ENCODE measurements around the gene ZNF710.
A peak's percentile ranks its signal among the peaks of the same experiment; 100 is the strongest.

ZNF710 gene

DNA sequence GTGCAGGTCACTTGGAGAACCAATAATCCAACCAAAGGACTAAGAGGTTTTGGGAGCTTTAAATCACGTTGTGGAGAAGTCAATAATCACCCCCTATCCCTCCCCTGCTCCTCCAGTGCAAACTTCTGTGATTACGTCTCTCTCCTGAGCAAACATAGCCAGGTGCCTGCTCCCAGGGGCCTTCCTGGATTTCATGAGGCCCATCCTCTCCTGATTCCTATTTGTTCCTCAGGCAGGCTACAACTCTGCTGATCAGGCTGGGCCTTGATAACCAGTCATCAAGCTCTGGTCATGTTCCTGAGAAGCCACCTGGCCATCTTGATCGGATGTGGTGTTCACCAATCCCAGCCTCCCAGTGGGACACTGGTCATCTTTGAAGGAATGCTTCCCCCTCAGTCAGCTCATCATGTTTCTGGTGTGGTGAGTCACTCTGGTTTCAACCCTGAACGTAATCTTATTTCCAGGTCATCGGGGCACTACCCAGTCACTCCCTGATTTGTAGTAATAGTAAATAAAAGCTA lies 2.9 kb upstream of the ZNF710 start:
- DNase-seq, result peak; percentile 69

DNA sequence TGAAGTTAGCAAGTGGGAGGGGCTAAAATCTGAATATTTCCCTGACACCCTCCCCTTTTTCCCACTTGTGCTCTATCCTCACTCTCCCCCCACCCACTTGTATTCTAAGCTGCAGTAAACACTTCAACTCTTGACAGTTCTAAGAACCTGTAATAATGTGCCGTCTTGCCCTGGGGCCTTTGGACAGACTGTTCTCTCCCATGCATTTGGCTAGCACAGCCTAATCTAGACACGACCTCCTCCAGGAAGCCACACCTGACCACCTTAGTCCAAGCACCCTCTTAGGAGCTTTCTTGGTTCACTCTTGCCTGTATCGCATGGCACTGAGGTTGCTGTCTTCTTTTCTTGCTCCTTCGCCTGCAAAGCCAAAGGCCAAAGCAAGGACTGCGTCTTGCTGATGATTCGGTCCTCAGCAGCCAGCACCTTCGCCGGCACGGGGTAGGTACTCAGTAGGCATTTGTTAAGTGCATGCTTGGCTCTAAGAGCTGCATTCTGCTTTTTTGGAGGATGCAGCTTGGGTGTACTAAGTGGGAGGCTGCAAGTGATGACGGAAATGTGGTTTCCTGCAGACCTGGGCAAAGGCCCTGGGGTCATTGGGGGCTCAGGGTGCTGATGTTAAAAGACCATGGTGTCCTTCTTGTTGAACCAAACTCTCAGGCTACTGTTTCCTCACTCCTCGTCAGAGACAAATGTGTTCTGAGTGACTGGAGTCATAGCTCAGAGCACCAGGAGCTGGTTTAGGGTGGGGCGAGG lies 2.0 kb upstream of the ZNF710 start:
- no peak for DNase-seq

- DNase-seq, result peak; percentile 74
Observed at GRCh38 chr15:89999676-90000185, 1.4 kb upstream of the ZNF710 start.

DNA sequence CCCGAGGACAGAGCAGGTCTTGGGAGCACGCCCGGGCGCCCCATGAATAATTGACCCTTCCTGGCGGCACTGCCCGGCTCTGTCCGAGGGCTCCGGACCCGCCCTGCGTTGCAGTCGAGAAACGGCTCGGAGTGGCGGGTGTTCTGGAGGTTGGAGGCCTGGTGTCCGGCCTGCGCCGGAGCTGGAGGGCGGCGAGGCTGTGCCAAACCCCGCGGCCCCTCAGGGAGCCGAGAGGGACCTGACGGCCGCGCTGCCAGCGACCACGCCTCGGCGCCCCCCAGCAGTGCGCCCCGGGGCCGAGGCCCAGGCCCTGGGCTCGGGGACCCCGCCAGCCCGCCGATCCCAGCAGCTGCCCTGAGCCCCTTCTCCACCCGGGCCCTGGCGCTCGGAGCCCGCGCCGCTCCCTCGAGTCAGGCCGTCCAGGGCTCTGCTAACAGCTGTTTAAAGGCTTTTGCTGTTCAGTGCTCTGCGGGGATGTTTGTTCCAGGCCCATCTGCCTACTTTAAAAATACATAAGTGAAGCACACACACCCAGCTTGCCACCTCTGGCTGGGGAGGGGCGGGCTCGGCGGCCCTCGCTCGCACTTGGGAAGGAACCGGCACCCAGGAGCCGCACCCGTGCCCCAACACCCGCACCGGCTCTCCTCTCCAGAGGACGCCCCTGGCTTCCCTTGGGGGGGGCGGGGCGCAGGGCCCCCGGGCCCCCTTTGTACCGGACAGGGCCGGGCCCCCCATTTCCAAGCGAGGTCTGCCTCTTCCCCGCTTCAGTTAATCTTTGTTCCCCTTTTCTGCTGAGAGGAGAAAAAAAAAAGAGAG lies 730 bp upstream of the ZNF710 start:
- DNase-seq, result peak; percentile 68

GRCh38 chr15:90001683-90002427 lies 731 bp downstream of the ZNF710 start:
- peak; percentile 70 for DNase-seq

- peak; percentile 77 for DNase-seq
Observed at GRCh38 chr15:90002428-90002844, 1.3 kb downstream of the ZNF710 start.

DNA sequence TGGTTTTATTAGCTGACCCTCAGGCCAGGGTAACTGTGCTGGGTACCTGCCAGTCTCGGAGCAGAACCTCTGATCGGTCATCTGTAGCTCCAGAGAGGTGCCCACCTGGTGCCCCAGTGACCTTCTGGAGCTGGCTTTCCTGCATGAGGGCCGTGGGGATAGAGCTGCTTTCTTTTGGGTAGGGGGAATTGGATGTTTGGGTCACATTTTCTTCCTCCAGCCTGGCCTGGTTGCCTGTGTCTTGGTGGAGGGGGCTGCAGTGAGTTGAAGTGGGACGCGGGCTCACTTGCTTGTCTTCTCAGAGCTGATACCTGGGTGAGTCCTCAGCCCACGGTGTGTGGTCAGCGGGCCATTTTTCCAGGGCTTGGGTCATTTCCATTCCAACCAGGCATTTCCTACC lies 2.6 kb downstream of the ZNF710 start:
- DNase-seq, result no peak

- DNase-seq, result peak; percentile 91
Observed at GRCh38 chr15:90004252-90004651, 3.1 kb downstream of the ZNF710 start.

GRCh38 chr15:90004671-90005070 lies 3.5 kb downstream of the ZNF710 start:
- no peak for DNase-seq

DNA sequence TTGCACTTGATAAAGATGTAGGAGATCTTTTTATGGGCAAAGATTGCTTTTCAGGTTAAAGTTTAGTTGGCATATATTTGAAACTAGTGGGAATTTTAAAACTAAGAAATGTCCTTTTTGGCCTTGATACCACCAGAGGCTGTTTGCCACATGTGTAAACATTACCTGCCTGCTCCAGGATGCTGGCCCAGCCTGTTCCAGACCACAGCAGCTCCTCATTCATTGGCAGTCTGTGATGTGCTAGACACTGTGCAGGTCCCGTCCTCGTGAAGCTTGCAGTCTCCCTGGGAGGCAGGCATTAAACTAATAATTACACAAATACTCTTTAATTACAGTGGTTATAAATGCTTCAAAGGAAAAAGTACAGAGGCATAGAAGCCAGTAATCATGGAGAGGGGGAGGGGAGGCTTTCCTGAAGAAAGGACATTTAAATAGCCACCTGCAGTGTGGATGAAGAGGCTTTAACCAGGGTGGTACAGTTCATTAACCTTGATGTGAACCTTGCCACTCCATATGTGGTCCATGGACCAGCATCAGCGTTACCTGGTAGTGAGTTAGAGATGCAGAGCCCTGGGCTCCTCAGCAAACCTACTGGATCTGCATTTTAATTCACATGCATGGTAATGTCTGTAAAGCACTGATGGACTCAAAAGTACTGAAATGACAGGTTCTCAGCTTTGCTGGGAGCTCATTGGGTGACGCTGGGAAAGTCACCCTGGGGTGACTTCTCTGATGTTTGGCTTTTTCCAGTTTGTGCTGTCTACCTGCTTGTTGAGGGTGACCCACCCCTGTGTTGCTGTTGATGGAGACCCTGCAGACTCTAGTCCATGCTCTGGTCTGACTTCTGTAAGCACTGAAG lies 5.3 kb downstream of the ZNF710 start:
- DNase-seq, result peak; percentile 71

DNA sequence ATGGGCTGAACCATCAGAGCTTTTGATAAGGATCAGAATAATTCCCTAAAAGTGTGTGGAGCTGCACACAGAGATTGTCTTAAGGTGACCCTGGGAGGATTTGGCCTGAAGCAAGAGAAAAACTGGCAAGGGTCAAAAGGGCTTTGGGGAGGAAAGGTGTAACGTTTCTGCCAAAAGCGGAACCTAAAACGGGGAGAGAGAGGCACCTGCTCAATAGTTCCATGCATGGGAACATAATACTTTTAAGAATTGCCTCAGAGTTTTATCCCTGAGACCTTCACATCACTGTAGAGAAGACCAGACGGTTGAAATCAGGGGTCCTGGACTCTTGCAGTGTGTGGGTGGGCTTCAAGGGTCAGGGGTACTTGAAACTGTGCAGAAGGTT lies 5.9 kb downstream of the ZNF710 start:
- no peak for DNase-seq

- no peak for DNase-seq
Observed at GRCh38 chr15:90008607-90009006, 7.5 kb downstream of the ZNF710 start.

DNA sequence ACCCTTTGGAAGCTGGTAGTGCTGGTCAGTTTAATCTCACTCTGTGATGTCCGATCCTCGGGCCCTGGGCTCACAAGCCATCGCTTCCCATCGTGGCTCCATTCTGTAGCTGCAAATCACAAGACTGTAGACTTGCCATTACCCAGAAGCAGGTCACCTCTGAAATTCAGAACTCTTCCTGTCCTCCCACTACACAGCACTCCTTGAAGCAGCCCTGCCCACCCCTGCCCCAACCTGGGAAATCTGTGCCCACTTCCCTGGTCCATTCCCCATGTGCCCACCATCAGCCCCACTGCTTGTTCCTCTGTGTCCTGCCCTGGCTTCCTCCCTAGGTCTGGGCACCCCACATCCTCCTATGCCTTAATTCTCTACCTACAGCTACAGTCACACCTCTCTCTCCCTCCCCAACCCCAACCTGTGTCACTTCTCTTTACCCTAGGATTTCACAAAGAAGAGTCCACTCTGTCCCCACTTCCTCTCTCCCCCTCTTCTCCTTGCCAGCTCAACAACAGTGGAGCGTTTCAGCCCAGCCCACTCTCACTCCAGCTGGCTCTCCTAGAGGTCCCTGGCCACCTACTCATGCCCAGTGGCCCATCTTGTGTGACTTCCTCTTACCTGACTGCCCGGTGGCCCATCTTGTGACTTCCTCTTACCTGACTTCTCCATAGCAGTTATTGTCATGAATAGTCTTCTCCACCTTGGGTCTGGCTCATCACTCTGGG lies 8.3 kb downstream of the ZNF710 start:
- DNase-seq, result no peak

DNA sequence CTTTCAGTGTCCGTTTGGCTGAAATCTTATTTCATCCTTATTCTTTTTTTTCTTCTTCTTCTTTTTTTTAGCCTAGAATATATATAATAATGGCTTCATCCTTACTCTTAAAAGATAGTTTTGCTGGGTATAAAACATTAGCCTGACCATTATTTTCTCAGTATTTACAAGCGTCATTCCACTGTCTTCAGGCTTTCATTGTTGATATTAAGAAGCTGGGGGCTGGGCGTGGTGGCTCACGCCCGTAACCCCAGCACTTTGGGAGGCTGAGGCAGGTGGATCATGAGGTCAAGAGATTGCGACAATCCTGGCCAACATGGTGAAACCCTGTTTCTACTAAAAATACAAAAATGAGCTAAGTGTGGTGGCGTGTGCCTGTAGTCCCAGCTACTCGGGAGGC lies 10.6 kb downstream of the ZNF710 start:
- no peak for DNase-seq

DNA sequence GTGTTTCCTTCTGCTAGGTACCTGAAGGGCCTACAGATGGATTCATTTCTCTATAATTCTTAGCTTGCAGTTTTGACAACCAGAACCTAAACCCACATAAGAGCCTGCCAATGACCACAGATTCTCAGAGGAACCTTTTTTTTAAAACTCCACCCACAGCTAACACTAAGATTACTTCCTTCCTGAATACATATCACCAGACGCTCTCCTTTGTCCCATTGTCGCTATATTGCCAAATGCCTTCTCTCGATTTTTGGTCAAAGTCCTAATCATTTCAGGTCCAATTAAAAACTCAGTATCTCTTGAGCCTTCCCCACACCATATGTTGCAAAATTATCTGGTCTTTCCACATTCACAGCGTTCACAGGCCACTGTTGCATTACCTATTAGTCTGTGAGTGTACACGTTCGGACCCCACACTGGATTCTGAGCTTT lies 12.4 kb downstream of the ZNF710 start:
- no peak for DNase-seq

DNA sequence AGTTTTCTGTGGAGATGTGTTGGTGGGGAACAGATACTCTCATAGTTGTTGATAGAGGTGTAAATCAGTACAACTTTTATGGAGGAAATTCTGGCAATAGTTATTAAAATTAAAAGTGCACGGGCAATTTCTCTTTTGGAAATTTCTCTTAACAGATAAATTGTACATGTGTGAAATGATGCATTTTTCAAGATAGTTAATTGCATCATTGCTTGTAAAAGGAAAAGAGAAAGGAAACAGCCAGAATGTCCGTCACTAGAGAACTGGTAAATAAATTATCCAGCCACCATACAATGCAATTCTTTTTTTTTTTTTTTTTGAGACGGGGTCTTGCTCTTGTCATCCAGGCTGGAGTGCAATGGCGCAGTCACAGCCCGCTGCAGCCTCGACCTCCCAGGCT lies 14.2 kb downstream of the ZNF710 start:
- no peak for DNase-seq

DNA sequence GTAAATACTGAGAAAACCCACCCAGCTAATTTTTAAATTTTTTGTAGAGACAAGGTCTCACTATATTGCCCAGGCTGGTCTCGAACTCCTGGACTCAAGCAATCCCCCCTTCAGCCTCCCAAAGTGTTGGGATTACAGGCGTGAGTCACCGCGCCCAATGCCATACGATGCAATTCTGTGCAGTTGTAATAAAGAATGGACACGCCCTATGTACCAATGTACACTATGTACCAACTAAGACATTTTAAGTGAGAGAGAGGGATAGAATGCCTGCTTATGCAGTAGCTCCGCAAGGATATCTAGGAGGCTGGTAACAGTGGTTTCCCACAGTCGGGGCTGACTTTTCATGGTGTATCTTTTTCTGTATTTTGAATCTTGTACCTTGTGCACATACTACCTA lies 14.6 kb downstream of the ZNF710 start:
- DNase-seq, result no peak

DNA sequence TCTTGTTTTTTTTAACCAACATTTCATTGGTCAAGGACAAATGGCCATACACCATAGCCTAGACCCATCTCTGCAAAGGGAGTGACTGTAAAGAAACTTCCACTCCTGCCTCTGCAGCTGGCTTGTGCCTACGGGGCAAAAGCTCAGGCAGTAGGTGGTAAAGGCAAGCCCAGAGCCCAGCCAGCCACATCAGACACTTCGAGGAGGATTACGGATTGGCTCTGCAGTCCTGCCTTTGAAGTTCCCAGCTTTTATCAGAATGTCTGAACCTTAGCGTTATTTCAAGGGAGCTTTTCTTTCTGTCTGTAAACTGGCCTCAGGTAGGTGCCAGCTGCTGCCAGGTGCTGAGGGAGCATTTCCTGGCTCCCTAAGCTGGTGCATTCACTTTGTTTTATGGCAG lies 15.6 kb downstream of the ZNF710 start:
- peak; percentile 54 for DNase-seq

DNA sequence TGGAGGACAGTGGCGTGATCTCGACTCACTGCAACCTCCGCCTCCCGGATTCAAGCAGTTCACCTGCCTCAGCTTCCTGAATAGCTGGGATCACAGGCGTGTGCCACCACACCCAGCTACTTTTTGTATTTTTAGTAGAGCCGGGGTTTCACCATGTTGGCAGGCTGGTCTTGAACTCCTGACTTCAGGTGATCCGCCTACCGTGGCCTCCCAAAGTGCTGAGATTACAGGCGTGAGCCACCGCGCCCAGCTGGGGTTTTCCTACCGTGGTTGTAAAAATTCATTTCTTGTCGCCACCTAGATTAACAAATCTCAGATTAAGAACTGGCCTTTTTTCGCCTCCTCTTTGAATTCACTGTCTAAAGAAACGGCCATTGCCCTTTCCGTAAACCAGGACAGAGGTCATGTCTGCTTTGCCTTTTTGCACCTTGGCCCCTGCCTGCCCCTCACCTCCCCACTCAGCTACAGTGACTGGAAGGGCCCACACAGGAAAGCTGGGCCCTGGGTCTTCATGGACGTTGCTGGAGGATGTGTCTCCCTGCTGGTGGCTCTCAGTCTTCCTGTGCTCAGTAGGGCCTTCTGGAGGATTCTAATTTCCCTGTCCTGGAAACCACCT lies 17.2 kb downstream of the ZNF710 start:
- DNase-seq, result no peak

DNA sequence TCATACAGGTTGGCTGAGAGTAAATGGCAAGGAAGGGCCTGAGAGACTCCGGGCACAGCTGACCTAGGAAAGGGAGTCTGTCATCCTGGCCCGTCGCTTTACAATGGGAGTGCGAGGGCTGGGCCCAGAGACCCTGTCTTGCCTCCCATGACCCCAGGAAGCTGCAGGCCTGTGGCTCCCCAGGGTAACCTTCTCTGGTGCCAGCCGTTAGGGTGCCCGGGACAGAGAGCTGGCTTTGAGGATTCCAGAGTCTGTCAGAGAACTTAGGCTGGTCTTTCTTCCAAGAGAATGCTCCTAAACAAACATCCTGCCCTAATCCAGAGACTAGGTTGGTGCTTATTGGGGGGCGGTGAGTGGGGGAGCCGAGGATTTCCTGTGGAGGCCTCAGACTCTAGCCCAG lies 18.5 kb downstream of the ZNF710 start:
- peak; percentile 42 for DNase-seq

All from islet precursor cell (in vitro differentiated cells).